H1 (cell line): Measurements from ENCODE around the gene SLC18A3. TPM values are rescaled to one million over a fixed set of nuclear protein-coding genes. Genes with fewer than 3 reads are reported as not detected.

Experiments used
- CHD7 ChIP-seq: fragments of 300-600 bp; sonication (generic); IDR thresholded peaks from 2 replicates; pipeline ENCODE4 v1.7.1; 2012; ENCODE audit warnings: low read length, moderate library complexity, mild to moderate bottlenecking, inconsistent platforms; ENCODE audit not compliant: insufficient replicate concordance
- MAFK ChIP-seq: IDR thresholded peaks from 2 replicates; pipeline ENCODE4 v1.6.1; 2012; ENCODE audit warnings: low read depth, mild to moderate bottlenecking, improper control_type of control experiment, low read length
- POLR2A ChIP-seq, 2 experiments: IDR thresholded peaks; 1 replicate in 1 of 2; 2 replicates in 1 of 2; pipeline ENCODE4 v1.6.1; 2011; ENCODE audit warnings: low read depth in 2 of 2, low read length in 2 of 2, mild to moderate bottlenecking in 2 of 2; ENCODE audit errors: control extremely low read depth in 1 of 2
- SIRT6 ChIP-seq: IDR thresholded peaks from one replicate; pipeline ENCODE4 v1.7.1; 2012; ENCODE audit warnings: low read length, inconsistent platforms
- TAF7 ChIP-seq: optimal IDR thresholded peaks from 2 replicates; pipeline ENCODE3; 2011; ENCODE audit warnings: low read depth, mild to moderate bottlenecking, inconsistent platforms, low read length, moderate library complexity, borderline replicate concordance
- polyA plus RNA-seq, 7 experiments: library from polyadenylated mRNA; depleted of rRNA in 3 of 7; stranded (reverse) in 5 of 7; unstranded in 2 of 7; fragments of >200 nt in 5 of 7; fragments of 200-250 nt in 2 of 7; gene quantifications; 1 replicate in 5 of 7; 2 replicates in 1 of 7; 4 replicates in 1 of 7; pipeline versions ENCODE4 v1.2.1 to v1.2.3, GENCODE V29; 2011 to 2013; ENCODE audit warnings: missing spikeins in 2 of 7, mixed read lengths in 2 of 7
- total RNA-seq: library from RNA; stranded (reverse); fragmentation: NEBNext Ultra II Directional; extraction: Animal tissue kit (Norgen Biotek cat#: 25700); gene quantifications from 2 replicates; pipeline ENCODE4 v1.2.1, GENCODE V29; 2021

Gene SLC18A3
- total and polyA plus RNA-seq, 2 of the 8 experiments (the other 6 are each of a cell fraction or from before 2014, with no cell fraction given): 0.17 TPM; not detected in 1

DNA sequence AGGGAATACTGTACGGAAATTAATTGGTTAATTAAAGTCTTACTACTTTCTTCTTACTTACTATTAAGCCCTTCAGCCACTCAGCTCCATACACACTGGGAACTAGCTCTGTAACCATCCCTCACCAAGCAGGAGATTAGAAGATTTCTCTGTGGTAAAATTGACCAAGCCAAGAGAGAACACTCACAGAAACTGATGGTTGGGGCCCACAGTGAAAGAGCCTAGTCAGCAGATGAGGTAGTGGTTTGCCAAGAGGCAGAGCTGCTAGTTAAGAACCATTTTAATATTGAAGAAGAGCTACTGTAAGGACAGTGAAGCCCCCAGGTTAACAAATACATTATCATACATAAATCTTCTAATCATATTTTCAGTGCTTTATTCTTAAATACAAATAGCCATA lies 47.5 kb downstream of the SLC18A3 start (continued):
- TF ChIP-seq POLR2A (IDR thresholded peaks at IDR 0.05; ENCODE audit: control extremely low read depth in 1 of 2, low read depth in 2 of 2, low read length in 2 of 2) (no peak), TAF7 (no peak), MAFK (no peak), CHD7 (no peak), SIRT6 (no peak)
- TF ChIP-seq, all 59 proteins: peak for 0
